Thymus (tissue), 11 donors: ENCODE measurements around the gene GLRX2. TPM values are rescaled to one million over a fixed set of nuclear protein-coding genes. Genes with fewer than 3 reads are reported as not detected.

Experiments
- DNase-seq, 9 donors: peaks; one replicate each; pipeline ENCODE4 v3.0.0-alpha.2; 2013; ENCODE audit warnings: low spot score in 9 of 9, low read depth in 6 of 9, missing footprints in 1 of 9
- H3K27ac ChIP-seq, 2 donors: one replicate each; pipeline ENCODE4 v1.5.1; 2013; ENCODE audit warnings: control low read depth in 1 of 2, low read depth in 1 of 2, low read length in 1 of 2, mild to moderate bottlenecking in 1 of 2, moderate library complexity in 1 of 2
- H3K27me3 ChIP-seq, 2 donors: one replicate each; pipeline ENCODE4 v1.5.1; 2013; ENCODE audit warnings: low read length in 1 of 2; ENCODE audit not compliant: control insufficient read depth in 2 of 2, insufficient read depth in 1 of 2
- H3K36me3 ChIP-seq, 2 donors: one replicate each; pipeline ENCODE4 v1.5.1; 2013; ENCODE audit warnings: low read length in 1 of 2, mild to moderate bottlenecking in 1 of 2, moderate library complexity in 1 of 2; ENCODE audit not compliant: control insufficient read depth in 2 of 2, insufficient read depth in 2 of 2
- H3K4me1 ChIP-seq, 2 donors: one replicate each; pipeline ENCODE4 v1.5.1; 2013; ENCODE audit warnings: low read length in 2 of 2; ENCODE audit not compliant: control insufficient read depth in 2 of 2, insufficient read depth in 2 of 2
- H3K4me3 ChIP-seq, 2 donors: one replicate each; pipeline ENCODE4 v1.5.1; 2013; ENCODE audit warnings: low read length in 2 of 2, control low read depth in 1 of 2, mild to moderate bottlenecking in 1 of 2
- H3K9me3 ChIP-seq, 2 donors: one replicate each; pipeline ENCODE4 v1.5.1; 2013; ENCODE audit warnings: low read length in 1 of 2, mild to moderate bottlenecking in 1 of 2; ENCODE audit not compliant: control insufficient read depth in 2 of 2, insufficient read depth in 1 of 2
- WGBS: extraction: QIAGEN DNeasy Blood & Tissue Kit; methylation state at CpG from one replicate; pipeline ENCODE4 v1.1.7; 2013; 5-methylcytosine and 5-hydroxymethylcytosine counted together
- polyA plus RNA-seq: library from polyadenylated mRNA; stranded (reverse); fragments of 200-250 nt; gene quantifications from one replicate; pipeline ENCODE4 v1.2.3, GENCODE V29; 2013
- total RNA-seq: library from RNA; stranded (reverse); fragments of 120-200 nt; gene quantifications from one replicate; pipeline ENCODE4 v1.2.4, GENCODE V29; 2013
- donor health status: healthy.

GLRX2 gene
- total and polyA plus RNA-seq, 2 donors, result 6.5 to 11.2 TPM

GRCh38 chr1:193115629-193116227 lies 10.5 kb upstream of the GLRX2 start:
- H3K4me3 ChIP-seq, result no peak overlapping the region
- no peaks in the 10 kb centered on the region for H3K9me3 ChIP-seq
- no peaks in the 10 kb centered on the region for H3K27me3 ChIP-seq
- 97% methylated on average over 1 of the region's 1 CpG for WGBS
- no peak for DNase-seq
- H3K27ac ChIP-seq, result no peak overlapping the region
- no peaks in the 10 kb centered on the region for H3K4me1 ChIP-seq
- H3K36me3 ChIP-seq, result no peaks in the 10 kb centered on the region

GRCh38 chr1:193114485-193115095 lies 9.4 kb upstream of the GLRX2 start:
- no peak for DNase-seq
- no peak overlapping the region for H3K27ac ChIP-seq
- H3K4me3 ChIP-seq, result no peak overlapping the region
- H3K9me3 ChIP-seq, result no peaks in the 10 kb centered on the region
- no peaks in the 10 kb centered on the region for H3K36me3 ChIP-seq
- no peaks in the 10 kb centered on the region for H3K27me3 ChIP-seq
- H3K4me1 ChIP-seq, result no peaks in the 10 kb centered on the region
- 97% methylated on average over 6 of the region's 6 CpGs for WGBS

GRCh38 chr1:193113992-193114332 lies 8.7 kb upstream of the GLRX2 start:
- DNase-seq, result no peak
- Histone ChIP-seq H3K4me3 (no peak overlapping the region), H3K27me3 (no peaks in the 10 kb centered on the region), H3K4me1 (no peaks in the 10 kb centered on the region), H3K27ac (no peak overlapping the region), H3K9me3 (no peaks in the 10 kb centered on the region), H3K36me3 (no peaks in the 10 kb centered on the region)

- no peak overlapping the region for H3K27ac ChIP-seq
Observed at GRCh38 chr1:193113258-193113991, 8.2 kb upstream of the GLRX2 start.

GRCh38 chr1:193111641-193112090 lies 6.5 kb upstream of the GLRX2 start:
- Histone ChIP-seq H3K4me1 (no peaks in the 10 kb centered on the region), H3K27ac (no peak overlapping the region), H3K4me3 (no peak overlapping the region), H3K36me3 (no peaks in the 10 kb centered on the region), H3K9me3 (no peaks in the 10 kb centered on the region), H3K27me3 (no peaks in the 10 kb centered on the region)
- WGBS, result 93% methylated on average over 6 of the region's 6 CpGs
- no peak for DNase-seq

More at GRCh38 chr1:193113258-193113991, 8.2 kb upstream of the GLRX2 start:
- Histone ChIP-seq H3K27me3 (no peaks in the 10 kb centered on the region), H3K36me3 (no peaks in the 10 kb centered on the region), H3K4me3 (no peak overlapping the region), H3K4me1 (no peaks in the 10 kb centered on the region), H3K9me3 (no peaks in the 10 kb centered on the region)
- 86% methylated on average over 9 of the region's 9 CpGs for WGBS
- no peak for DNase-seq

GRCh38 chr1:193110864-193111263 lies 5.7 kb upstream of the GLRX2 start:
- Histone ChIP-seq H3K27ac (no peak overlapping the region), H3K4me1 (no peaks in the 10 kb centered on the region), H3K27me3 (no peaks in the 10 kb centered on the region), H3K4me3 (no peak overlapping the region), H3K36me3 (no peaks in the 10 kb centered on the region), H3K9me3 (no peaks in the 10 kb centered on the region)
- 98% methylated on average over 3 of the region's 3 CpGs for WGBS
- no peak for DNase-seq

GRCh38 chr1:193110246-193110645 lies 5.0 kb upstream of the GLRX2 start:
- Histone ChIP-seq H3K4me3 (no peak overlapping the region), H3K27ac (no peak overlapping the region), H3K36me3 (no peaks in the 10 kb centered on the region), H3K27me3 (peaks cover 0 to 4% of the 10 kb centered on the region in 2 donors), H3K9me3 (no peaks in the 10 kb centered on the region), H3K4me1 (no peaks in the 10 kb centered on the region)
- no peak for DNase-seq
- WGBS, result 97% methylated on average over 1 of the region's 1 CpG

- DNase-seq, result no peak
- no peak overlapping the region for H3K27ac ChIP-seq
- H3K36me3 ChIP-seq, result no peaks in the 10 kb centered on the region
- 97% methylated on average over 1 of the region's 1 CpG for WGBS
- H3K4me3 ChIP-seq, result no peak overlapping the region
- no peaks in the 10 kb centered on the region for H3K9me3 ChIP-seq
- H3K4me1 ChIP-seq, result no peaks in the 10 kb centered on the region
- peaks cover 0 to 10% of the 10 kb centered on the region in 2 donors for H3K27me3 ChIP-seq
Observed at GRCh38 chr1:193109619-193110018, 4.4 kb upstream of the GLRX2 start.

GRCh38 chr1:193108471-193108870 lies 3.3 kb upstream of the GLRX2 start:
- Histone ChIP-seq H3K27ac (no peak overlapping the region), H3K9me3 (no peaks in the 10 kb centered on the region), H3K27me3 (peaks cover 0 to 17% of the 10 kb centered on the region in 2 donors), H3K4me1 (peaks cover 6% of the 10 kb centered on the region in 2 donors), H3K4me3 (no peak overlapping the region), H3K36me3 (no peaks in the 10 kb centered on the region)
- 94% methylated on average over 3 of the region's 3 CpGs for whole genome bisulfite sequencing
- DNase-seq, result no peak
